GM12878 (cell line): Measurements from ENCODE around the gene QPCT. TPM values are rescaled to one million over a fixed set of nuclear protein-coding genes. Genes with fewer than 3 reads are reported as not detected.
"Not testable (repeated sequence)": the region's sequence is repeated elsewhere in the genome, so short reads cannot be mapped to it uniquely, and the experiment has no call there.

Experiments
- ATAC-seq: fragments of 200-7000 bp; cut with Tn5 transposase; 3 replicates; pipeline ENCODE4 v1.9.1; 2020; ENCODE audit warnings: mild to moderate bottlenecking, moderate library complexity
- BruUV-seq: library from RNA; stranded (reverse); fragments of 400-500 nt; replicated peaks from 2 replicates; lab custom pipeline; 2021; lab: Mats Ljungman, UMichigan
- CTCF ChIA-PET: fragments of 300-600 bp; sonication (Branson Sonifier 250); formaldehyde crosslinking; extraction: SDS; loops from one replicate; lab custom pipeline; 2021; ENCODE audit warnings: inconsistent platforms; lab: Yijun Ruan, JAX
- POLR2A ChIA-PET: fragments of 350-600 bp; formaldehyde crosslinking; extraction: SDS; loops from one replicate; lab custom pipeline; 2021; ENCODE audit warnings: inconsistent platforms; lab: Charles Lee
- RAD21 ChIA-PET: fragments of 300-600 bp; sonication (Branson Sonifier 250); formaldehyde crosslinking; loops from one replicate; lab custom pipeline; 2023; ENCODE audit warnings: antibody characterized with exemption; ENCODE audit not compliant: unreplicated experiment; lab: Charles Lee
- SMC1A ChIA-PET: fragments of 300-600 bp; sonication (Branson Sonifier 250); formaldehyde crosslinking; loops from one replicate; lab custom pipeline; 2023; ENCODE audit not compliant: unreplicated experiment, uncharacterized antibody; lab: Charles Lee
- DNase-seq: peaks from one replicate; pipeline ENCODE4 v3.0.0-alpha.2; 2011; ENCODE audit warnings: low read depth, low spot score
- FAIRE-seq: peaks from 3 replicates; lab custom pipeline; 2011; peaks lifted over from hg19 to GRCh38; lab: Jason Lieb, UNC
- H2AFZ ChIP-seq: 2 replicates; pipeline ENCODE4 v1.6.0; 2011; ENCODE audit warnings: low read depth, low read length, control low read depth; ENCODE audit not compliant: control insufficient read depth
- H3K27ac ChIP-seq: 2 replicates; pipeline ENCODE4 v1.5.1; 2011; ENCODE audit warnings: control low read depth; ENCODE audit not compliant: control insufficient read depth, insufficient read depth
- H3K27me3 ChIP-seq, 2 experiments: replicated peaks in 1 of 2; 2 replicates each; pipeline versions ENCODE4 v1.6.0 to v1.6.1; 2011; ENCODE audit warnings: low read length in 1 of 2; ENCODE audit not compliant: control insufficient read depth in 2 of 2, insufficient read depth in 2 of 2
- H3K36me3 ChIP-seq, 2 experiments: 2 replicates each; pipeline ENCODE4 v1.5.1; 2011; ENCODE audit warnings: low read length in 1 of 2; ENCODE audit not compliant: control insufficient read depth in 2 of 2, insufficient read depth in 2 of 2
- H3K4me1 ChIP-seq: 2 replicates; pipeline ENCODE4 v1.6.1; 2011; ENCODE audit warnings: mild to moderate bottlenecking, low read length, moderate library complexity, mixed read lengths; ENCODE audit not compliant: control insufficient read depth, insufficient read depth
- H3K4me2 ChIP-seq: 2 replicates; pipeline ENCODE4 v1.6.0; 2011; ENCODE audit warnings: control low read depth; ENCODE audit not compliant: control insufficient read depth, insufficient read depth
- H3K4me3 ChIP-seq: fragments of 200-600 bp; sonication (generic); 2 replicates; pipeline ENCODE4 v1.5.1; 2016
- H3K79me2 ChIP-seq: 2 replicates; pipeline ENCODE4 v1.6.0; 2011; ENCODE audit warnings: low read length; ENCODE audit not compliant: control insufficient read depth, insufficient read depth
- H3K9ac ChIP-seq: 2 replicates; pipeline ENCODE4 v1.8.0; 2011; ENCODE audit warnings: low read length, control low read depth, mixed read lengths; ENCODE audit not compliant: control insufficient read depth, insufficient read depth
- H3K9me3 ChIP-seq: replicated peaks from 3 replicates; pipeline ENCODE4 v1.5.1; 2011; ENCODE audit warnings: mild to moderate bottlenecking, low read length; ENCODE audit not compliant: control insufficient read depth, insufficient read depth
- H4K20me1 ChIP-seq: 2 replicates; pipeline ENCODE4 v1.6.0; 2011; ENCODE audit not compliant: control insufficient read depth, insufficient read depth
- ASH2L ChIP-seq: fragments of 300-600, 200-600 bp; sonication (generic); IDR thresholded peaks from 2 replicates; pipeline ENCODE4 v1.6.1; 2017; ENCODE audit warnings: low read depth, mild to moderate bottlenecking, borderline replicate concordance
- CBX5 ChIP-seq: sonication (generic); IDR thresholded peaks from 2 replicates; pipeline ENCODE4 v1.6.1; 2016; ENCODE audit warnings: low read depth, moderate library complexity, mild to moderate bottlenecking, inconsistent platforms
- CEBPB ChIP-seq, 2 experiments: fragments of 150-350 bp in 1 of 2; IDR thresholded peaks; 2 replicates each; pipeline ENCODE4 v1.6.1; 2012 to 2014; ENCODE audit warnings: low read depth in 2 of 2, low read length in 2 of 2, borderline replicate concordance in 1 of 2, inconsistent platforms in 1 of 2
- GABPA ChIP-seq: IDR thresholded peaks from 2 replicates; pipeline ENCODE4 v1.6.1; 2014; ENCODE audit warnings: antibody characterized with exemption, low read depth, mild to moderate bottlenecking, inconsistent platforms
- HDAC2 ChIP-seq: fragments of 200-600 bp; sonication (generic); IDR thresholded peaks from 2 replicates; pipeline ENCODE4 v1.6.1; 2017
- KAT2A ChIP-seq: conservative IDR thresholded peaks from 2 replicates; pipeline ENCODE4 v1.6.1; 2011; ENCODE audit warnings: low read depth, low read length; ENCODE audit not compliant: control insufficient read depth
- KLF5 ChIP-seq: fragments of 450-650 bp; IDR thresholded peaks from 2 replicates; pipeline ENCODE4 v1.6.1; 2014; ENCODE audit warnings: mild to moderate bottlenecking; ENCODE audit not compliant: partially characterized antibody
- RUNX3 ChIP-seq: IDR thresholded peaks from 2 replicates; pipeline ENCODE4 v1.6.1; 2012; ENCODE audit warnings: low read length, inconsistent platforms
- WGBS: methylation state at CpG from one replicate; pipeline ENCODE4 v1.1.6; 2016; ENCODE audit warnings: low lambda C conversion rate; ENCODE audit not compliant: insufficient replicate concordance, insufficient coverage; ENCODE audit errors: missing lambda C conversion rate; 5-methylcytosine and 5-hydroxymethylcytosine counted together
- in situ Hi-C: fragments of 300-500 bp; cut with MboI; formaldehyde crosslinking; loops from 9 replicates; pipeline ENCODE4 v1.14.3; 2018; ENCODE audit warnings: mixed read lengths
- intact Hi-C: fragments of 100-400 bp; cut with micrococcal nuclease; formaldehyde crosslinking; loops from one replicate; pipeline ENCODE4 v1.14.2; 2022; ENCODE audit not compliant: unreplicated experiment
- polyA plus RNA-seq, 11 experiments: library from polyadenylated mRNA; depleted of rRNA in 4 of 11; unstranded in 6 of 11; stranded (reverse) in 5 of 11; fragments of >200 nt; fragmentation: Nextera tagmentation in 4 of 11; fragmentation: Illumina TruSeq in 1 of 11; extraction: Ambion mirVana in 4 of 11; extraction: Trizol in 1 of 11; gene quantifications; 1 replicate in 1 of 11; 2 replicates in 10 of 11; pipeline versions ENCODE4 v1.2.1 to v1.2.3, GENCODE V29; 2011 to 2016; ENCODE audit warnings: inconsistent platforms in 2 of 11, missing spikeins in 2 of 11, low read depth in 1 of 11
- total RNA-seq, 4 experiments: library from RNA; depleted of rRNA in 3 of 4; stranded (reverse); fragments of >200 nt in 3 of 4; fragmentation: Illumina TruSeq in 1 of 4; extraction: Trizol in 1 of 4; gene quantifications; 2 replicates each; pipeline versions ENCODE4 v1.2.1 to v1.2.3, GENCODE V29; 2013 to 2021

QPCT gene
- total and polyA plus RNA-seq, 10 of the 15 experiments (the other 5 are each of a cell fraction or from before 2014, with no cell fraction given): 0.14 to 0.86 (median 0.18) TPM; not detected in 1

DNA sequence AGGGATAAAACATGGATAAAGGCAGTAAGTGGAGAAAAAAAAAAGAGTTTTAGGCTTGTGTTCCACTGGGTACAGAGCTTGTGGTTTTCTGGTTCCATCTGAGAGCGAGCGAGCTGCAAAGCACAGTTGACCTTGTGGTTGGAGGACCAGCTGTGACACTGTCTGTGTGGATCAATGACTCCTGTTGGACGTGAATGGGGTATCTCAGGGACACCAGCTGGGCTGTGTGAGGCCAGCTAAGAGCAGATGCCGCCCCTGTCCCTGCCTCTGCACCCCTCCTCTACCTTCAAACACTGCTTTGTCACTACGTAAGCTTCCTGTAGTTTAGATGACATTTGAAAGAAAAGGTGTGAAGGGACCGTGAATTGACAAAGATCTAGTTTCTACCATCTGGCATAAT is 67.8 kb downstream of the QPCT start:
- RAD21 ChIA-PET: interaction anchor here (0.9 to 11.7 kb wide), 9 partner anchors 9 to 465 kb away, joined by 3 to 291 read pairs (median 5); no protein-coding TSS in a partner anchor
- WGBS: 50% methylated on average over 6 of the region's 6 CpGs
- intact Hi-C loops: loop anchor here (5.0 kb wide), 2 partner anchors 225 to 480 kb away; no protein-coding TSS in a partner anchor
- H3K9ac ChIP-seq: no peak overlapping the region
- SMC1A ChIA-PET: interaction anchor here (0.8 to 13.2 kb wide), 10 partner anchors 8 to 479 kb away, joined by 3 to 351 read pairs (median 3); no protein-coding TSS in a partner anchor
- H3K27ac ChIP-seq: no peak overlapping the region
- no peak for FAIRE-seq
- CTCF ChIA-PET: interaction anchor here (0.8 to 12.6 kb wide), 10 partner anchors 10 to 479 kb away, joined by 3 to 336 read pairs (median 6); no protein-coding TSS in a partner anchor
- no peak overlapping the region for H3K4me3 ChIP-seq
- in situ Hi-C loops: loop anchor here (5.0 kb wide), 2 partner anchors 255 to 420 kb away; no protein-coding TSS in a partner anchor
- no peaks in the 10 kb centered on the region for H4K20me1 ChIP-seq
- BruUV-seq: no TSS peak
- no peaks in the 10 kb centered on the region for H3K9me3 ChIP-seq
- POLR2A ChIA-PET: interaction anchor here (0.7 kb wide), 1 partner anchor 11 kb away, joined by 3 read pairs; no protein-coding TSS in a partner anchor
- no peak for ATAC-seq
- no peaks in the 10 kb centered on the region for H3K27me3 ChIP-seq
- no peaks in the 10 kb centered on the region for H3K79me2 ChIP-seq
- no peaks in the 10 kb centered on the region for H3K36me3 ChIP-seq
- no peak overlapping the region for H2AFZ ChIP-seq
- H3K4me2 ChIP-seq: no peak overlapping the region
- peaks cover 4% of the 10 kb centered on the region; the same call in 1 of the 2 replicates for H3K4me1 ChIP-seq
- TF ChIP-seq ASH2L (no peak), RUNX3 (peak; percentile 49; the same call in 1 of the 2 replicates), KAT2A (no peak), HDAC2 (no peak), CBX5 (no peak), CEBPB (IDR thresholded peaks at IDR 0.05; ENCODE audit: borderline replicate concordance in 1 of 2, low read depth in 2 of 2, low read length in 2 of 2) (no peak), GABPA (no peak), KLF5 (no peak)
- DNase-seq: no peak

DNA sequence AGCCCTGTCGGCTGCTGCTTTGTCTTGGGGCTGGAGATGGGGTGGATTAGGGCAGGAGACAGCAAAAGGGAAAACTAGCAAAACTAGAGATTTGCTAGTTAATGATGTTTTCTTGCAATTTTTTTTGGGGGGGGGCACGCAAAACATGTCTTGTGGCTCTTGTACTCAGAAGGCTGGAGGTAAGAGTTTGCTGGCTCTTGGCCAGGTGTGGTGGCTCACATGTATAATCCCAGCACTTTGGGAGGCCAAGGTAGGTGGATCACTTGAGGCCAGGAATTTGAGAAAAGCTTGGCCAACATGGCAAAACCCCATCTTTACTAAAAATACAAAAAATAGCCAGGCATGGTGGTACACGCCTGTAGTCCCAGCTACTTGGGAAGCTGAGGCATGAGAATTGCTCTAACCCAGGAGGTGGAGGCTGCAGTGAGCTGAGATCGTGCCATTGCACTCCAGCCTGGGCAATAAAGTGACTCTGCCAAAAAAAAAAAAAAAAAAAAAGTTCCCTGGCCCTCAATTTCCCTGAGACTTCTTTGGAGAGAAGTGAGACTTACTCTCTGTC is 69.6 kb downstream of the QPCT start:
- SMC1A ChIA-PET: interaction anchor here (0.6 to 13.2 kb wide), 49 partner anchors 9 to 1537 kb away, joined by 3 to 351 read pairs (median 7); no protein-coding TSS in a partner anchor
- POLR2A ChIA-PET: interaction anchor here (0.6 to 1.5 kb wide), 4 partner anchors 244 to 458 kb away, joined by 3 to 6 read pairs (median 5); no protein-coding TSS in a partner anchor
- BruUV-seq, H3K4me2 ChIP-seq, H4K20me1 ChIP-seq, DNase-seq, H3K79me2 ChIP-seq, H3K27ac ChIP-seq, H3K9me3 ChIP-seq, H3K4me3 ChIP-seq, H3K9ac ChIP-seq, H2AFZ ChIP-seq, H3K27me3 ChIP-seq, H3K36me3 ChIP-seq, FAIRE-seq, H3K4me1 ChIP-seq: not testable (repeated sequence)
- intact Hi-C loops (loop anchor here (1.0 to 5.0 kb wide), 7 partner anchors 157 to 478 kb away; partner anchors contain the start of gene CDC42EP3), in situ Hi-C loops (loop anchor here (5.0 kb wide), 2 partner anchors 253 to 418 kb away; no protein-coding TSS in a partner anchor)
- RAD21 ChIA-PET: interaction anchor here (0.6 to 11.7 kb wide), 39 partner anchors 9 to 861 kb away, joined by 3 to 291 read pairs (median 7); partner anchors contain the start of gene CDC42EP3
- 34% methylated on average over 4 of the region's 4 CpGs for WGBS
- CTCF ChIA-PET: interaction anchor here (0.6 to 12.6 kb wide), 50 partner anchors 9 to 702 kb away, joined by 3 to 336 read pairs (median 5); no protein-coding TSS in a partner anchor
- ATAC-seq: peak; percentile 38
